Fibroblast of villous mesenchyme (primary cell): Measurements from ENCODE around the gene PPP4R3A. TPM values are rescaled to one million over a fixed set of nuclear protein-coding genes. Genes with fewer than 3 reads are reported as not detected.
"Not testable (repeated sequence)": the region's sequence is repeated elsewhere in the genome, so short reads cannot be mapped to it uniquely, and the experiment has no call there.

ENCODE experiments used
- DNase-seq: peaks from one replicate; pipeline ENCODE4 v3.0.0-alpha.2; 2010; ENCODE audit warnings: low read depth
- H3K4me3 ChIP-seq: 2 replicates; pipeline ENCODE4 v1.5.1; 2011; ENCODE audit warnings: low read depth, mild to moderate bottlenecking, low read length
- total RNA-seq: library from RNA; depleted of rRNA; stranded (reverse); fragments of >200 nt; gene quantifications from 2 replicates; pipeline ENCODE4 v1.2.3, GENCODE V29; 2012
- TF ChIP-seq, protein P1 (sequence below): IDR thresholded peaks from 2 replicates; pipeline ENCODE4 v1.5.1; 2012; ENCODE audit warnings: low read depth, mild to moderate bottlenecking, low read length; ENCODE audit not compliant: insufficient read depth

The PPP4R3A gene
- total RNA-seq, 1 donor: 65.2 TPM

DNA sequence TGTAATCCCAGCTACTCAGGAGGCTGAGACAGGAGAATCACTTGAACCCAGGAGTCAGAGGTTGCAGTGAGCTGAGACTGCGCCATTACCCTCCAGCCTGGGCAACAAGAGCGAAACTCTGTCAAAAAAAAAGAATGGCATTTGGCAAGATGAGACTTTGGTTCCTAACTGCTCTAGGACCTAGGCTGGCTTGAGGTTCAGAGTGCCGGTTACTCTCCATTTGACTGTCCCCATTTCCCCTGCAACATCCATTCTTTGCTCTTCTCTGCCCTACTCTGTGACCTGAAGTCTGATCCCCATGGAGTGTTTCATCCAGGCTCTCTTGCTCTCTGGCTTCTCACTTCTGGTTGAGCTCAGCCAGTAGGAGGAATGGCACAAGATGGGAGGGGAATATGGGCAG lies 26.2 kb upstream of the PPP4R3A start:
- TF ChIP-seq, protein P1, sequence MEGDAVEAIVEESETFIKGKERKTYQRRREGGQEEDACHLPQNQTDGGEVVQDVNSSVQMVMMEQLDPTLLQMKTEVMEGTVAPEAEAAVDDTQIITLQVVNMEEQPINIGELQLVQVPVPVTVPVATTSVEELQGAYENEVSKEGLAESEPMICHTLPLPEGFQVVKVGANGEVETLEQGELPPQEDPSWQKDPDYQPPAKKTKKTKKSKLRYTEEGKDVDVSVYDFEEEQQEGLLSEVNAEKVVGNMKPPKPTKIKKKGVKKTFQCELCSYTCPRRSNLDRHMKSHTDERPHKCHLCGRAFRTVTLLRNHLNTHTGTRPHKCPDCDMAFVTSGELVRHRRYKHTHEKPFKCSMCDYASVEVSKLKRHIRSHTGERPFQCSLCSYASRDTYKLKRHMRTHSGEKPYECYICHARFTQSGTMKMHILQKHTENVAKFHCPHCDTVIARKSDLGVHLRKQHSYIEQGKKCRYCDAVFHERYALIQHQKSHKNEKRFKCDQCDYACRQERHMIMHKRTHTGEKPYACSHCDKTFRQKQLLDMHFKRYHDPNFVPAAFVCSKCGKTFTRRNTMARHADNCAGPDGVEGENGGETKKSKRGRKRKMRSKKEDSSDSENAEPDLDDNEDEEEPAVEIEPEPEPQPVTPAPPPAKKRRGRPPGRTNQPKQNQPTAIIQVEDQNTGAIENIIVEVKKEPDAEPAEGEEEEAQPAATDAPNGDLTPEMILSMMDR: no peak
- H3K4me3 ChIP-seq: no peak overlapping the region
- no peak for DNase-seq

DNA sequence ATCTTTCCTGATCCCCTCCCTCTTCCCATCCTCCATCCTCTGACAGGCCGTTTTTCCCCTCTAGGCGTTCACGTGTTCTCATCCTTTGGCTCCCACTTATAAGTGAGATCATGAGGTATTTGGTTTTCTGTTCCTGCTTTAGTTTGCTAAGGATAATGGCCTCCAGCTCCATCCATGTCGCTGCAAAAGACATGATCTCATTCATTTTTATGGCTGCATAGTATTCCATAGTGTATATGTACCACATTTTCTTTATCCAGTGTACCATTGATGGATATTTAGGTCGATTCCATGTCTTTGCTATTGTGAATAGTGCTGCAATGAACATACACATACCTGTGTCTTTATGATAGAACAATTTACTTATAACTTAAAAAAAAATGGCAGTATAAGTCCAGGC lies 23.9 kb upstream of the PPP4R3A start:
- DNase-seq, H3K4me3 ChIP-seq: not testable (repeated sequence)

DNA sequence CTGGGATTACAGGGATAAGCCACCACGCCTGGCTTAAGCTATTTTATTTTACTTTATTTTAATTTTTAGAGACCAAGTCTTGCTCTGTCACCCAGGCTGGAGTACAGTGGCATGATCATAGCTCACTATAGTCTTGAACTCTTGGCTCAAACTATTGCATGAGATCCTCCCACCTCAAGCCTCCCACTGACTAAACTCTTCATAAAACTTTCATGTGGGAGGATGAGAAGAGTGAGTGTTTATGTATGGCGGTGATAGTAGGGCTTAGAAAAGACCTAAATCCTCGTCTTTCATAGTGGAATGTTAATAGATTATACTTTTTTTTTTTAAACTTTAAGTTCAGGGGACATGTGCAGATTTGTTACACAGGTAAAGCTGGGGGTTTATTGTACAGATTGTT lies 23.5 kb upstream of the PPP4R3A start:
- no peak overlapping the region for H3K4me3 ChIP-seq
- TF ChIP-seq, protein P1: no peak
- no peak for DNase-seq

DNA sequence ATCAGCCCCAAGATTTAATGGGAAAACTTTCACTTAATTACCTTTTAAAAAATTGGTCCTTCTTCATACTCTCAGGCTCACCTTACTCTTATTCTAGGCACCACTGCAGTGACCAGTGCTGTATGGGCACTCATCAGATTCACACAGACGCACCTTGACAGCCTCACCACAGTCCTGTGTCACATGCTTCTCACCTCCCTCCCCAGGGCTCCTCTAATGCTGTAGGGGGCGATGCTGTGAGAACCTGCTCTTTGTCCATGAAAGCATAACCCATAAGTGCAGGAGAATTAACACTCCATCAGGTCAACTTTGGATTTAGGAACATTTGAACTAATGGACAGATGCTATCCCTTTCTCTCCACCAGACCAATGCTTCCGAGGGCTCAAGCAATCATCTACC lies 13.9 kb upstream of the PPP4R3A start:
- TF ChIP-seq, protein P1: peak; percentile 2
- no peak for DNase-seq
- H3K4me3 ChIP-seq: no peak overlapping the region

DNA sequence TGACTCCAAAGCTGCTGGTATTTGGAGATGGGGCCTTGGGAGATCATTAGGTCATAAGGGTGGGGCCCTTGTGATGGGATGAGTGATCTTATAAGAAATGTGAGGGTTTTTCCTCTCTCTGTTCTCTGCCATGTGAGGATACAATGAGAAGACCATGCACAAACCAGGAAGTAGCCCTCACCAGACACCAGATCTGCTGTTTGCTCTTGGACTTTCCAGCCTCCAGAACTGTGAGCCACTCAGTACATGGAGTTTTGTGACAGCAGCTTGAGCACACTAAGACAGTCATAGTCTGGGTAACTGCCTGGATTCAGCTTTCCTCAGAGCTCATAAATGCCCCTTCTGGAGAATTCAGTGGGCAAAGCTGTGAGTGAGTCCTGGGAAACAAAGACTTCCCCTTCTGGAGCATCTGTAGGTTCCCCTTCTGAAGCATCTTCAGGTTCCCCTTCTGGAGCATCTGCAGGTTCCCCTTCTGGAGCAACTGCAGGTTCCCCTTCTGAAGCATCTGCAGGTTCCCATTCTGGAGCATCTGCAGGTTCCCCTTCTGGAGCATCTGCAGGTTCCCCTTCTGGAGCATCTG lies 11.0 kb upstream of the PPP4R3A start:
- H3K4me3 ChIP-seq: no peak overlapping the region
- no peak for DNase-seq
- TF ChIP-seq, protein P1: no peak

DNA sequence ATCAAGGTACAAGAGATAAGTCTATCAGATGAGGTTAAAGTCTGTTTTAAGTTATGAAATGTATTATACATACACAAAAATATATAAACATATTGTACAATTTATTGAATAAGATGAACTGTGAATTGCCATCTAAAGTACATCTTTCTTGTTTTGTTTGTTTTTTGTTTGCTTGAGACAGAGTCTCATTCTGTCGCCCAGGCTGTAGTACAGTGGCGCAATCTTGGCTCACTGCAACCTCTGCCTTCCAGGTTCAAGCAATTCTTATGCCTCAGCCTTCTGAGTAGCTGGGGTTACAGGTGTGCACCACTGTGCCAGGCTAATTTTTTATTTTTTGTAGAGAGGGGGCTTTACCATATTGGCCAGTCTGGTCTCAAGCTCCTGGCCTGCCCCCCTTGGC lies 10.0 kb upstream of the PPP4R3A start:
- DNase-seq: no peak
- H3K4me3 ChIP-seq: no peak overlapping the region
- TF ChIP-seq, protein P1: no peak

DNA sequence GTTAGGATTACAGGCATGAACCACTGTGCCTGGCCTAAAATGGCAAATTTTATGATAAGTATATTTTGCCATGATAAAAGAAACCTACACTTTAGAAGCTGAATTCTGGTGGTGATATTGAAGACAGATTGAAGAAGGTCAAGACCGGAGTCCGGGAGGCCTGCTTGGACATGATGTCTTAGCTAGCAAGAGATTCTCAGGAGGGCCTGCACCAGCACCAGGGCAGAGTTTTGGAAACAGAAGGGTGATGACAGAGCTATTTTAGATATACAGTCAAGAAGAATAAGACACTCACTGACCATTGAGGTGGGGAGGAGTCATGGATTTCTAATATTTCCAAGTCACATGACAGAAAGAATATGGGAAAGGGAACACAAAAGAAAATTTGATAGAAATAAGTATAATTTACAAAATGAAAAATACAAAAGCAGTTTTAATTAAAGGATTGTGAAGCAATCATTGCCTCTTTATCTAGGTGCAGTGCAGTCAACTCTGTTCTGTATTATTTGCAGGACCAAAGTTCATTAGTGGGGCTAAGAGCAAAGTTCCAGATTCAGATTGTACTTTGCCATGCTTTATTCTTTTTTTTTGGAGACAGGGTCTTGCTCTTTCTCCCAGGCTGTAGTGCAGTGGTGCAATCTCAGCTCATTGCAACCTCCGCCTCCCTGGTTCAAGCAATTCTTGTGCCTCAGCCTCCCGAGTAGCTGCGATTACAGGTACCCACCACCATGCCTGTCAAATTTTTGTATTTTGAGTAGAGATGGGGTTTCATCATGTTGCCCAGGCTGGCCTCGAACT lies 9.3 kb upstream of the PPP4R3A start:
- TF ChIP-seq, protein P1: no peak
- no peak for DNase-seq
- H3K4me3 ChIP-seq: no peak overlapping the region
